Transverse colon (tissue), 4 donors: ENCODE results near the gene ARAP2. TPM values are rescaled to one million over a fixed set of nuclear protein-coding genes. Genes with fewer than 3 reads are reported as not detected.

ENCODE experiments used
- DNase-seq: peaks from one replicate; pipeline ENCODE4 v3.0.0-alpha.2; 2019
- H3K27ac ChIP-seq, 4 donors: fragments of 200-600 bp; sonication (generic); 2 replicates each; pipeline ENCODE4 v1.5.1; 2016 to 2018; ENCODE audit warnings: inconsistent platforms in 4 of 4
- H3K27me3 ChIP-seq: fragments of 200-600 bp; sonication (generic); 2 replicates; pipeline ENCODE4 v1.5.1; 2017; ENCODE audit warnings: inconsistent platforms
- H3K36me3 ChIP-seq, 4 donors: fragments of 200-600 bp; sonication (generic); 2 replicates each; pipeline ENCODE4 v1.5.1; 2017 to 2019; ENCODE audit warnings: inconsistent platforms in 4 of 4
- H3K4me1 ChIP-seq, 4 donors: fragments of 200-600 bp; sonication (generic); 2 replicates each; pipeline ENCODE4 v1.5.1; 2017 to 2020; ENCODE audit warnings: inconsistent platforms in 4 of 4
- H3K4me3 ChIP-seq, 4 donors: fragments of 200-600 bp; sonication (generic); 1 replicate in 1 of 4; 2 replicates in 3 of 4; pipeline versions ENCODE4 v1.5.1 to v1.6.1; 2017 to 2019; ENCODE audit warnings: inconsistent platforms in 4 of 4
- H3K9me3 ChIP-seq, 2 donors: fragments of 200-600 bp; sonication (generic); 2 replicates each; pipeline ENCODE4 v1.5.1; 2017 to 2019; ENCODE audit warnings: inconsistent platforms in 2 of 2
- EP300 ChIP-seq: sonication (generic); formaldehyde crosslinking; IDR thresholded peaks from one replicate; pipeline ENCODE4 v1.6.1; 2017; ENCODE audit warnings: antibody characterized with exemption, low read depth
- POLR2A ChIP-seq: fragments of 450-650 bp; IDR thresholded peaks from one replicate; pipeline ENCODE4 v1.6.1; 2016; ENCODE audit warnings: antibody characterized with exemption, mild to moderate bottlenecking, moderate library complexity
- POLR2AphosphoS5 ChIP-seq, 3 donors: sonication (generic); formaldehyde crosslinking; IDR thresholded peaks; one replicate each; pipeline ENCODE4 v1.6.1; 2016; ENCODE audit warnings: antibody characterized with exemption in 3 of 3
- WGBS, 2 donors: methylation state at CpG; one replicate each; pipeline ENCODE4 v1.1.5; 2018; ENCODE audit warnings: low coverage in 1 of 2; 5-methylcytosine and 5-hydroxymethylcytosine counted together
- in situ Hi-C, 4 donors: fragments of 200-750 bp; cut with MboI; loops; one replicate each; pipeline versions ENCODE4 v1.15.0 to v1.15.1; 2017; ENCODE audit warnings: low sequenced_read_pairs in 3 of 4, low pct_ligation_motif_present in 1 of 4, low pct_unique_long_range_greater_than_20kb in 1 of 4
- intact Hi-C: fragments of 100-400 bp; cut with DNase I; formaldehyde crosslinking; loops from one replicate; pipeline ENCODE4 v1.15.1; 2023; ENCODE audit warnings: low total_unique reads
- total RNA-seq, 4 donors: library from RNA; depleted of rRNA; stranded (reverse); fragments of >200 nt; gene quantifications; one replicate each; pipeline ENCODE4 v1.1.0, GENCODE V29; 2016
- TF ChIP-seq, protein P1 (sequence below), 5 experiments: fragments of 200-600 bp in 3 of 5; fragments of 450-650 bp in 2 of 5; sonication (generic) in 3 of 5; IDR thresholded peaks; 1 replicate in 2 of 5; 2 replicates in 3 of 5; pipeline ENCODE4 v1.5.1; 2016 to 2017; ENCODE audit warnings: antibody characterized with exemption in 5 of 5, inconsistent platforms in 3 of 5, mild to moderate bottlenecking in 2 of 5, moderate library complexity in 1 of 5

ARAP2 gene
- total RNA-seq, 4 donors from 2014 or later, result 42.3 to 108 (median 50.3) TPM

- no peaks in the 10 kb centered on the region for H3K4me1 ChIP-seq
- no peak for TF ChIP-seq EP300
- TF ChIP-seq, protein P1, sequence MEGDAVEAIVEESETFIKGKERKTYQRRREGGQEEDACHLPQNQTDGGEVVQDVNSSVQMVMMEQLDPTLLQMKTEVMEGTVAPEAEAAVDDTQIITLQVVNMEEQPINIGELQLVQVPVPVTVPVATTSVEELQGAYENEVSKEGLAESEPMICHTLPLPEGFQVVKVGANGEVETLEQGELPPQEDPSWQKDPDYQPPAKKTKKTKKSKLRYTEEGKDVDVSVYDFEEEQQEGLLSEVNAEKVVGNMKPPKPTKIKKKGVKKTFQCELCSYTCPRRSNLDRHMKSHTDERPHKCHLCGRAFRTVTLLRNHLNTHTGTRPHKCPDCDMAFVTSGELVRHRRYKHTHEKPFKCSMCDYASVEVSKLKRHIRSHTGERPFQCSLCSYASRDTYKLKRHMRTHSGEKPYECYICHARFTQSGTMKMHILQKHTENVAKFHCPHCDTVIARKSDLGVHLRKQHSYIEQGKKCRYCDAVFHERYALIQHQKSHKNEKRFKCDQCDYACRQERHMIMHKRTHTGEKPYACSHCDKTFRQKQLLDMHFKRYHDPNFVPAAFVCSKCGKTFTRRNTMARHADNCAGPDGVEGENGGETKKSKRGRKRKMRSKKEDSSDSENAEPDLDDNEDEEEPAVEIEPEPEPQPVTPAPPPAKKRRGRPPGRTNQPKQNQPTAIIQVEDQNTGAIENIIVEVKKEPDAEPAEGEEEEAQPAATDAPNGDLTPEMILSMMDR (IDR thresholded peaks at IDR 0.05), result no peak
- TF ChIP-seq POLR2AphosphoS5 (IDR thresholded peaks at IDR 0.05), result no peak
- TF ChIP-seq POLR2A, result no peak
- WGBS, 2 donors, result 82 to 94% methylated on average over 3 of the region's 3 CpGs
- no peak overlapping the region for H3K27ac ChIP-seq
- no peak overlapping the region for H3K4me3 ChIP-seq
- H3K9me3 ChIP-seq, result no peaks in the 10 kb centered on the region
- no peak for DNase-seq
- H3K36me3 ChIP-seq, result peaks cover 0 to 9% (median 0%) of the 10 kb centered on the region in 4 donors
- H3K27me3 ChIP-seq, result no peaks in the 10 kb centered on the region
- in situ Hi-C loops (no loop called here), intact Hi-C loops (no loop called here)
These were observed 163.1 kb downstream of the ARAP2 start for GRCh38 chr4:36081185-36081584.

GRCh38 chr4:36079666-36080065, 164.6 kb downstream of the ARAP2 start:
- in situ Hi-C loops, result no loop called here
- TF ChIP-seq, protein P1 (IDR thresholded peaks at IDR 0.05), result no peak
- TF ChIP-seq EP300 (no peak), POLR2AphosphoS5 (IDR thresholded peaks at IDR 0.05) (no peak), POLR2A (no peak)

GRCh38 chr4:36078319-36078718, 166.0 kb downstream of the ARAP2 start:
- no peak for DNase-seq
- Histone ChIP-seq H3K27ac (no peak overlapping the region), H3K27me3 (no peaks in the 10 kb centered on the region), H3K4me3 (no peak overlapping the region), H3K4me1 (no peaks in the 10 kb centered on the region), H3K9me3 (no peaks in the 10 kb centered on the region), H3K36me3 (peaks cover 0 to 9% (median 0%) of the 10 kb centered on the region in 4 donors)
- no peak for TF ChIP-seq POLR2A
- TF ChIP-seq POLR2AphosphoS5 (IDR thresholded peaks at IDR 0.05), result no peak
- TF ChIP-seq, protein P1 (IDR thresholded peaks at IDR 0.05), result no peak
- no peak for TF ChIP-seq EP300
- intact Hi-C loops, result no loop called here
- in situ Hi-C loops, result no loop called here
- WGBS, 2 donors, result 88 to 91% methylated on average over 4 of the region's 4 CpGs

More at GRCh38 chr4:36079666-36080065, 164.6 kb downstream of the ARAP2 start:
- H3K9me3 ChIP-seq, result no peaks in the 10 kb centered on the region
- H3K4me1 ChIP-seq, result no peaks in the 10 kb centered on the region
- peaks cover 0 to 9% (median 0%) of the 10 kb centered on the region in 4 donors for H3K36me3 ChIP-seq
- H3K27ac ChIP-seq, result no peak overlapping the region
- H3K27me3 ChIP-seq, result no peaks in the 10 kb centered on the region
- no peak for DNase-seq
- 80 to 84% methylated on average over 2 of the region's 2 CpGs for WGBS, 2 donors
- no peak overlapping the region for H3K4me3 ChIP-seq
- intact Hi-C loops, result no loop called here

DNA sequence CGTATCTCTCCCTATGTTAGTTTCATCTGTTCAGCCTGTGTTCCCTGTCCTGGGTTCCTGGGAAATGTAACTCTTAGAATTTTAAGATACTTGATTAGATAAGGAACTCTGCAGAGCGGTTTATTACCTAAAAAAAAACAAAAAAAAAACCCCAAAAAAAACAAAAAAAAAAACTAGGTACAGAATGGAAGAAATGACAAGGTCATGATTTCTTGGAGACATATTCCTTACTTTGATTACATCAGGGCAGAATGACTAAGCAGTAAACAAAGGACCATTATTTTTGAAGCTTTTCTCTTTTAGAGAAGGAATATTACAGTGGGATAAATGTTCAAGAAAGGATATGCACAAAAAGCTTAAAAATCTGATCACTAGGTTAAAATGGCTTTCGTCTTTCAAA, 171.8 kb downstream of the ARAP2 start:
- no peak for DNase-seq
- intact Hi-C loops, result no loop called here
- no peaks in the 10 kb centered on the region for H3K4me1 ChIP-seq
- no peaks in the 10 kb centered on the region for H3K36me3 ChIP-seq
- H3K9me3 ChIP-seq, result no peaks in the 10 kb centered on the region
- H3K27me3 ChIP-seq, result no peaks in the 10 kb centered on the region
- H3K27ac ChIP-seq, result no peak overlapping the region
- in situ Hi-C loops, result no loop called here
- TF ChIP-seq EP300 (no peak), POLR2AphosphoS5 (IDR thresholded peaks at IDR 0.05) (no peak), POLR2A (no peak)
- TF ChIP-seq, protein P1 (IDR thresholded peaks at IDR 0.05), result no peak
- WGBS, 2 donors, result 82 to 89% methylated on average over 3 of the region's 3 CpGs
- H3K4me3 ChIP-seq, result no peak overlapping the region
